Lower leg skin (tissue), 3 donors: ENCODE results near the gene ATP2B2.

Source experiments
- POLR2A ChIP-seq, 2 donors: fragments of 450-650 bp; IDR thresholded peaks; one replicate each; pipeline ENCODE4 v1.6.1; 2016 to 2017; ENCODE audit warnings: antibody characterized with exemption in 2 of 2, mild to moderate bottlenecking in 1 of 2, moderate library complexity in 1 of 2
- TF ChIP-seq, protein P1 (sequence below), 3 donors: fragments of 450-650 bp; IDR thresholded peaks; one replicate each; pipeline ENCODE4 v1.5.1; 2016; ENCODE audit warnings: antibody characterized with exemption in 3 of 3, mild to moderate bottlenecking in 3 of 3, moderate library complexity in 2 of 3

GRCh38 chr3:10493202-10493589 is 12.2 kb downstream of the ATP2B2 start:
- TF ChIP-seq, protein P1, sequence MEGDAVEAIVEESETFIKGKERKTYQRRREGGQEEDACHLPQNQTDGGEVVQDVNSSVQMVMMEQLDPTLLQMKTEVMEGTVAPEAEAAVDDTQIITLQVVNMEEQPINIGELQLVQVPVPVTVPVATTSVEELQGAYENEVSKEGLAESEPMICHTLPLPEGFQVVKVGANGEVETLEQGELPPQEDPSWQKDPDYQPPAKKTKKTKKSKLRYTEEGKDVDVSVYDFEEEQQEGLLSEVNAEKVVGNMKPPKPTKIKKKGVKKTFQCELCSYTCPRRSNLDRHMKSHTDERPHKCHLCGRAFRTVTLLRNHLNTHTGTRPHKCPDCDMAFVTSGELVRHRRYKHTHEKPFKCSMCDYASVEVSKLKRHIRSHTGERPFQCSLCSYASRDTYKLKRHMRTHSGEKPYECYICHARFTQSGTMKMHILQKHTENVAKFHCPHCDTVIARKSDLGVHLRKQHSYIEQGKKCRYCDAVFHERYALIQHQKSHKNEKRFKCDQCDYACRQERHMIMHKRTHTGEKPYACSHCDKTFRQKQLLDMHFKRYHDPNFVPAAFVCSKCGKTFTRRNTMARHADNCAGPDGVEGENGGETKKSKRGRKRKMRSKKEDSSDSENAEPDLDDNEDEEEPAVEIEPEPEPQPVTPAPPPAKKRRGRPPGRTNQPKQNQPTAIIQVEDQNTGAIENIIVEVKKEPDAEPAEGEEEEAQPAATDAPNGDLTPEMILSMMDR (IDR thresholded peaks at IDR 0.05), result no peak
- no peak for TF ChIP-seq POLR2A (IDR thresholded peaks at IDR 0.05)
